ENCODE data around the gene SLC37A2.

GRCh38 chr11:125117429-125117828 lies 54.3 kb downstream of the SLC37A2 start:
- no peak for TF ChIP-seq POLR2A (IDR thresholded peaks at IDR 0.05; ENCODE audit: borderline replicate concordance, extremely low read depth, insufficient read depth, insufficient read length)
- no peak for TF ChIP-seq YY1 (IDR thresholded peaks at IDR 0.05; ENCODE audit: extremely low read depth, insufficient replicate concordance, low read depth, low read length)
- TF ChIP-seq CTCF (IDR thresholded peaks at IDR 0.05 in 2 of 3, conservative IDR thresholded peaks at IDR 0.05 in 1 of 3; ENCODE audit: borderline replicate concordance in 1 of 3, insufficient read depth in 1 of 3, low read depth in 2 of 3, low read length in 2 of 3), result no peak
- no peak for TF ChIP-seq ZNF274 (IDR thresholded peaks at IDR 0.05; ENCODE audit: low read depth, low read length)
- TF ChIP-seq ELF1 (IDR thresholded peaks at IDR 0.05; ENCODE audit: borderline replicate concordance, low read depth), result no peak
- TF ChIP-seq EZH2 (IDR thresholded peaks at IDR 0.05), result no peak

Data from HCT116 (cell line).